ENCODE results near the gene CNTLN.
A peak's percentile ranks its signal among the peaks of the same experiment; 100 is the strongest.
"Not testable (repeated sequence)": the region's sequence is repeated elsewhere in the genome, so short reads cannot be mapped to it uniquely, and the experiment has no call there.

CNTLN gene

DNA sequence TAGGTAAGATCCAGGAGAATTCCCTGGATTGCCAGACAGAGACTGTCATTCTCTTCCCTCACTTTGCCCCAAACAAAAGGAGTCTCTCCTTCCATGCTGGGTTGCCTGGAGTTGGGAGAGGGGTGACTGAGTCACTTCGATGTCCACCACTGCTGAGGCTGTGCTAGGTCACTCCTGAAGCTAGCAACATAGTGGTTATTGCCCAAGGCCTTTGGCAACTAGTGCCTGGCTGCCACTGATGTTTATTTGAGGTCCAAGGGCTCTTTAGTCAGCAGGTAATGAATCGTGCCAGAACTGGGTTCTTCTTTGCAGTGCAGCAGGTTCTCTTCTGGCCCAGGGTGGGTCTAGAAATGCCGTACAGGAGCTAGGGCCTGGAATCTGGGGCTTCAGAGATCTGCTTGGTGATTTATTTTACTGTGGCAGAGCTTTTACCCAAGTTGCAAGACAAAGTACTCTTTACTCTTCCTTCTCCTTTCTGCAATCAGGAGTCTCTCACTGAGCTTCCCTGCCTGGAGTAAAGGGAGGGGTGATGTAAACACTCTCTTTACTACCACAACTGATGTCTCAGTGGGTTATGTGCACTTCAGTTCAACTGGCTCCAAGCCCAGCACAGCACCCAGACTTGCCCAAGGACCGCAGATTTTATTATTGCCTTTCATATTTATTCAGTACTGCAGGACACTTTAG lies 288.3 kb downstream of the CNTLN start:
- no peak for DNase-seq (ENCODE audit: low spot score)

DNA sequence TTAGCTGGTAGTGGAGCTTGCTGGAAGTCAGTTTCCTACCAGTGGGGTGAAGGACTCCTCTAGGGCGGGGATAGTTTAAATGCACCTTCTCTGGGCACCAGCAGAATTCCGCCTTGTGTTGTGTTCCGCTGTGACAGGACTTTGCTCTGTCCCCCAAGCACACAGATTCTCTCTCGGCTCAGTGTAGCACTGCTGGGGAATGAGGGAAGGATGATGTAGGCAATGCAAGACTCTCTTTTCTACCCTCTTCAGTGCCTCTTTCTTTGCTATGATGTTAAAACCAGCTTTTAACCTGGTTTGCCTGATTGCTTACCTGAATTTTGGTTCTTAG lies 288.8 kb downstream of the CNTLN start:
- no peak for DNase-seq (ENCODE audit: low spot score)

DNA sequence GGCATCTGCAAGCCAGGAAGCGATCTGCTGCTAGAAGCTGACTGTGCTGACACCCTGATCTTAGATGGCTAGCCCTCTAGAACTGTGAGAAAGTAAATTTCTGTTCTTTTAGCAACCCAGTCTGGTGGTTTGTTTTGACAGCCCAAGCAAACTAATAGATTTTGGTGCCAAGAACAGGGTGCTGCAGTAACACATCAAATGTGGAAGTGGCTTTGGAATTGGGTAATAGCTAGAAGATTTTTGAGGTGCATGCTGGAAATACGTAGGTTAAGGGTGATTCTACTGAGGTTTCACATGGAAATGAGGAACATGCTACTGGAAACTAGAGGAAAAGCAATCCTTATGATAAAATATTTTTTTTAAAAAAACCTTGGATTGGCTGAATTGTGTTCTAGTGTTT lies 290.5 kb downstream of the CNTLN start:
- DNase-seq (ENCODE audit: low spot score), result no peak

- DNase-seq (ENCODE audit: low spot score), result no peak
Observed at GRCh38 chr9:17433526-17433925, 298.7 kb downstream of the CNTLN start.

GRCh38 chr9:17436854-17437253 lies 302.0 kb downstream of the CNTLN start:
- no peak for DNase-seq (ENCODE audit: low spot score)

DNA sequence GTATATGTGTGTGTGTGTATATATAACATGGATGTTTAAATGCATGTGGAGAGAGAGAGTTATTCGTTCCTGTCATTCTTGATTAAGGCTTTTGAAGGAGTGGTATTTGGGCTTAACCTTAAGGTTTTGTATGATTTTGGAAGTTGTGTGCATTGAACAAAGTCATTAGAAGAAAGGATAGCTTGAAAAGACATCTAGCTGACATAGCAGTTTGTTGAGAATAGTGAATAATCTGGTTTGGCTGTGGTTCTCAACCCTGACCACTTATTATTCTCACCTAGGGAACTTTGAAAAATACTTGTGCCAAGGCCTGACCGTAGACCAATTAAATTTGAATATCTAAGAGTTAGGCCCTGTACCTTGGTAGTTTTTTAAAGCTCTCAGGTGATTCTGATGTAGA lies 303.0 kb downstream of the CNTLN start:
- no peak for DNase-seq (ENCODE audit: low spot score)

- not testable (repeated sequence) for DNase-seq (ENCODE audit: low spot score)
Observed at GRCh38 chr9:17445126-17445525, 310.3 kb downstream of the CNTLN start.

DNA sequence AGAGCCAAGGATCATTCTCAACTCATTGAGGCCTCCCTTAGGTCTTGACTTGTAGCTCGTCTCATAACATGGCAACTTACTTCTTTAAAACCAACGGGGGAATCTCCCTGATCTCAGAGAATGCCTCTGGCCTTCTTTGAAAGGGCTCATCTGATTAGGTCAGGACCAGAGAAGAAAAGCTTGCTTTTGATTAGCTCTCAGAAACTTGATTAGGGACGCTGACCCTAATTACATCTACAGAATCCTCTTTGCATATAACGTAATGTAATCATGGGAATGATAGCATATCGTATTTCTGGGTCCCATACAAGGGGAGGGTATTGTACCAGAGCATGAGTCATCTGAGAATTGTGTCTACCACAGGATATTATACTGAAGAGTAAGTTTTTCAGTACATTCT lies 318.9 kb downstream of the CNTLN start:
- no peak for DNase-seq (ENCODE audit: low spot score)

- DNase-seq (ENCODE audit: low spot score), result peak; percentile 78
Observed at GRCh38 chr9:17462869-17463464, 328.1 kb downstream of the CNTLN start.

- no peak for DNase-seq (ENCODE audit: low spot score)
Observed at GRCh38 chr9:17470036-17470813, 335.4 kb downstream of the CNTLN start.

DNA sequence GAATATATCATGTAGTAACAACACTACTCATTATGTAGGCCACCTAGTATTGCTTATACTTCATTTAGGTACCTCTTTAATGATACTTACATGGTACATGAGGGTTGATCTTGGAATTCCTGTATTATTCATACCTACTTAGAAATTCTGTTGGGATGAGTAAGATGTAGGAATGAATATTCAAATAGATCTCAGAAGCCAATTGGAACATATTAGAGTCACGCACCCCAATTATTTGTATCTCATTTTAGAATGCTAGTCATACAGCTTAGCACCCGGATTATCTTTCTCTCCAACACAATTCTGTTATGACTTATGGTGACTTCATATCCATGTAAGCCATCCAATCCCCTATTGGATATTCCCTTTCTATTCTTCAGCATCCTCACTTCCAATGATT lies 337.3 kb downstream of the CNTLN start:
- DNase-seq (ENCODE audit: low spot score), result peak; percentile 30

- DNase-seq (ENCODE audit: low spot score), result no peak
Observed at GRCh38 chr9:17476401-17476800, 341.6 kb downstream of the CNTLN start.

DNA sequence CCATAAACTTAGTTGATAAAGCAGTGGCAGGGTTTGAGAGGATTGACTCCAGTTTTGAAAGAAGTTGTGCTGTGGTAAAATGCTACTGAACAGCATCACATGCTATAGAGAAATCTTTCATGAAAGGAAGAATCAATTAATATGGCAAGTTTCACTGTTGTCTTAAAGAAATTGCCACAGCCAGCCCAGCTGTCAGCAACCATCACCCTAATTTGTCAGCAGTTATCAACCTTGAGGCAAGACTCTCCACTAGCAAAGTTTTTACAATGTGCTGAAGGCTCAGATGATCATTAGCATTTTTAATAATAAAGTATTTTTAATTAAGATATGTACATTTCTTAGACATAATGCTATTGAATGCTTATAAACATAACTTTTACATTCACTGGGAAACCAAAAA lies 343.0 kb downstream of the CNTLN start:
- DNase-seq (ENCODE audit: low spot score), result no peak

GRCh38 chr9:17480966-17481365 lies 346.1 kb downstream of the CNTLN start:
- DNase-seq (ENCODE audit: low spot score), result no peak

DNA sequence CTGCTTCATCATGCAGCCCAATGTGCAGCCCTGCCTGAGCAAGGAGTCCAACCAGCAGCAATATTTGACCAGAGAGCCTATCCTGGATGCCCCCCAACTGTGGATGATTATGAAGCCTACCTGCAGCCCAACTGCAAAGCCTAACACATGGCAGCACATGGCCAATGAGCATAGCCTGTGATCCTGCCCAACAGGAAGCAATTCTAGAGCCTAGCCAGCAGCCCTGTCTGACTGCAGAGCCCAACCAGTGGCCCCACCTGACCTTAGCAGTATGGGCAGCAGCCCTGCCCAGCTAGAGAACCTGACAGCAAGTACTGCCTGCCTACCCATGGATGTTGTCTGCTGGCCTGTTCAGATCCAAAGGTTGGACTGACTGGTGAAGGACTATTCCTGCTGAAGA lies 346.7 kb downstream of the CNTLN start:
- no peak for DNase-seq (ENCODE audit: low spot score)

- no peak for DNase-seq (ENCODE audit: low spot score)
Observed at GRCh38 chr9:17484906-17485305, 350.1 kb downstream of the CNTLN start.

DNA sequence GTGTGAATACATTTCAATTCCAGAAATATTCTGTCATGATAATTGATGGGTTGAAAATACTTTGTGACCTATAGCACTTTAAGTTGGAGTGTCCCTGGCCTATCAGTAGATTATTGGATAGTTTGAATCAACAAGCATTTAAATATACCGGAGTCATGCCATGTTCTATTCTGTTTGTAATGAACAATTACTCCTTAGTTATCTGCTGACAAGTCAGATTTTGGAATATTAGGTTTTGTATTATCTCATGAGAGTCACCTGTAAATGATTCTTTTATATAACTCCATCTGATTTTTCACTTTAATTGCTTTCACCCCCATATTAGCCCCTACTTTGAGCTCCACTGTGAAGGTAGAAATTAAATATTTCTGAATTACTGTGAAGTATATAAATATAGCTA lies 351.6 kb downstream of the CNTLN start:
- no peak for DNase-seq (ENCODE audit: low spot score)

DNA sequence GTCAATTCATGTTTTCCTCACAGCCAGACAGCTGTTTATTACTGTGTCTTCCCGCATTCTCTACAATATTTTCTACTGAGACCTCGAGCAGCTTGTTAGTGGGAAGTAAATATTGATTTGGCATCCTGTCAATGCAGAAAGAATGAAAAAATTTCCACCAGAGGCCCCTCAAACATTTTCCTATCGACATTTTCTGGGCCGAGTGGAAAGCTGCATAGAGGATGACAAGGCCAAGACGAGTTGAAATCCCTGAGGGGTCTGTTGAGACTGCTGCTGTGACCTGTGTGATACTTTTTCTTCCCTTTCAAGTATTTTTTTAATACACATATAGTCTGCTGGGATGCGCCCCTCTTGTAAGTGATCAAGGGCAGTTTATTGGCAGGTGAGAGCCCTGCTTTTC lies 352.6 kb downstream of the CNTLN start:
- DNase-seq (ENCODE audit: low spot score), result no peak

- no peak for DNase-seq (ENCODE audit: low spot score)
Observed at GRCh38 chr9:17488662-17489061, 353.8 kb downstream of the CNTLN start.

GRCh38 chr9:17490110-17490509 lies 355.3 kb downstream of the CNTLN start:
- no peak for DNase-seq (ENCODE audit: low spot score)

DNA sequence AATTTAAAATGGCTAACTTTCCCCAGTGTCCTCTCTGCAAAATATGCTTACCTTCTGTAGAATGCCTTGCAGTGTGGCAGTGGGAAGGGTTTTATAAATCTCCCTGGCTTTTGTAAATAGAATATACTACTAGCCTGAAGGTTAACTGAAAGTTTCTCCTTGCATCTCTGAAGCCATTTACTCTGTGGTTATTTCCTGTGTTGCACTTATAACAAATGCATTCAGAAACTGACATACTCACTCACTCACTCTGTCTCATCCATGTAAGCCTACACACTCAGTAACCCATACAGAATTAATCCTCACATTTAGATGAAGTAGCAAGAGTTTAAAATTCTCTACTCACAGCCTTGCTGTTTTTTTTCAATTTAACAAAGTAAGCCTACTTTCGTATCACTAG lies 356.9 kb downstream of the CNTLN start:
- DNase-seq (ENCODE audit: low spot score), result peak; percentile 1

DNA sequence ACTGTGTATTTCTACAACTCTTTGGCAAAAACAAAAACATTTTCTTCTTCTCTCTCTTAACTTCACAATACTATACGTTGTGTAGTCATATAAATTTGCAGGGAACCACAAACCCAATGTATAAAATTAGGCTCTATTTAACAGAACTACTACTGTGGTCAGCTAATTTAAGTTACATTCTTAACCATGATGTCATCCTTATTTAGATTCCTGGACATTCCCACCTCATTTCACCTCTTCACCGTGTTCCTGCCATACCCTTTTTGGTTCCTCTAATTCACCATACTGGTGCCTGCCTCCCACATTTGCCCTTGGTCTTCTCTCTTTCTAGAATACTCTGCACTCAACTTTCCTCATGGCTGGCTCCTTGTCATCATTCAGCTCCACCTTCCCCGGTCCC lies 368.4 kb downstream of the CNTLN start:
- DNase-seq (ENCODE audit: low spot score), result no peak

GRCh38 chr9:17509151-17509550 lies 374.3 kb downstream of the CNTLN start:
- DNase-seq (ENCODE audit: low spot score), result no peak

DNA sequence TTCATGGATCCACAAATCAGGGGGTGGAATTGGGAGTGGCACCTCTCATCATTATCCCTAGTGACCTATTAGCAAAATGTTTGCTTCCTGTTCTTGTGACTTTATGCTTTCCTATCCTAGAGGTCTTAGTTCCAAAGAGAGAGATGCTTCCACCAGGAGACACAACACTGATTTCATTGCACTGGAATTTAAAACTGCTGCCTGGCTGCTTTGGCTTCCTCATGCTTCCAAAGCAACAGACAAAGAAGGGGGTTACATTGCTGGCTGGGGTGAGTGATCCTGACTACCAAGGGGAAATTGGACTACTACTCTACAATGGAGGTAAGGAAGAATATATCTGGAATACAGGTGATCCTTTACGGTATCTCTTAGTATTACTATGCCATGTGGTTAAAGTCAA lies 374.9 kb downstream of the CNTLN start:
- DNase-seq (ENCODE audit: low spot score), result no peak

Measured in RKO (cell line).